ENCODE measurements around the gene RNF125. TPM values are rescaled to one million over a fixed set of nuclear protein-coding genes. Genes with fewer than 3 reads are reported as not detected.
"Not testable (repeated sequence)": the region's sequence is repeated elsewhere in the genome, so short reads cannot be mapped to it uniquely, and the experiment has no call there.

The RNF125 gene
- total RNA-seq, 1 experiment from 2014 or later, result 0.61 TPM

- Histone ChIP-seq H3K4me3 (ENCODE audit: low read depth, low read length) (no peak overlapping the region), H3K27me3 (replicated peaks; ENCODE audit: control insufficient read depth, insufficient read depth, low read length) (no peaks in the 10 kb centered on the region), H3K36me3 (ENCODE audit: control insufficient read depth, insufficient read depth, low read length) (no peaks in the 10 kb centered on the region), H3K9me3 (no peaks in the 10 kb centered on the region), H3K4me1 (no peaks in the 10 kb centered on the region)
- Mint-ChIP-seq H3K4me1 (ENCODE audit: low read depth, unreplicated experiment) (no peaks in the 10 kb centered on the region), H3K27ac (ENCODE audit: unreplicated experiment) (no peak overlapping the region), H3K9me3 (ENCODE audit: unreplicated experiment) (no peaks in the 10 kb centered on the region), H3K4me3 (ENCODE audit: unreplicated experiment) (no peak overlapping the region), H3K27me3 (ENCODE audit: insufficient read depth, unreplicated experiment) (no peaks in the 10 kb centered on the region), H3K36me3 (ENCODE audit: insufficient read depth, unreplicated experiment) (no peaks in the 10 kb centered on the region)
- ChIA-PET CTCF (no interaction called here), POLR2A (no interaction called here)
- intact Hi-C loops (cut with micrococcal nuclease; ENCODE audit: unreplicated experiment), result loop anchor here (10.0 kb wide), 1 partner anchor 84 kb away; the partner anchor contains the start of gene RNF138
- TF ChIP-seq CTCF (IDR thresholded peaks at IDR 0.05; ENCODE audit: insufficient read depth in 1 of 2, low read depth in 1 of 2, low read length in 1 of 2, severe bottlenecking in 1 of 2, unreplicated experiment in 1 of 2), result no peak
- no TSS peak for BruUV-seq (replicated peaks)
- no peak for DNase-seq
Observed at GRCh38 chr18:32011193-32011592, 7.4 kb upstream of the RNF125 start.

GRCh38 chr18:32019251-32019948 lies 775 bp downstream of the RNF125 start:
- DNase-seq, result peak in 1 of 2 experiments; percentile 2
- ChIA-PET POLR2A (interaction anchor here (0.6 to 1.0 kb wide), 2 partner anchors 72 to 76 kb away, joined by 3 read pairs; partner anchors contain the start of gene RNF138), CTCF (interaction anchor here (1.5 kb wide), 1 partner anchor 72 kb away, joined by 3 read pairs; the partner anchor contains the start of gene RNF138)
- H3K9me3 ChIP-seq, result no peaks in the 10 kb centered on the region
- H3K27ac Mint-ChIP-seq (ENCODE audit: unreplicated experiment), result no peak overlapping the region
- H3K36me3 Mint-ChIP-seq (ENCODE audit: insufficient read depth, unreplicated experiment), result no peaks in the 10 kb centered on the region
- peak overlapping the region; percentile 88 for H3K4me3 Mint-ChIP-seq (ENCODE audit: unreplicated experiment)
- no peak for TF ChIP-seq CTCF (IDR thresholded peaks at IDR 0.05; ENCODE audit: insufficient read depth in 1 of 2, low read depth in 1 of 2, low read length in 1 of 2, severe bottlenecking in 1 of 2, unreplicated experiment in 1 of 2)
- H3K4me1 ChIP-seq, result no peaks in the 10 kb centered on the region
- H3K27me3 ChIP-seq (replicated peaks; ENCODE audit: control insufficient read depth, insufficient read depth, low read length), result no peaks in the 10 kb centered on the region
- no peaks in the 10 kb centered on the region for H3K9me3 Mint-ChIP-seq (ENCODE audit: unreplicated experiment)
- H3K4me3 ChIP-seq (ENCODE audit: low read depth, low read length), result peak overlapping the region; percentile 49
- H3K4me1 Mint-ChIP-seq (ENCODE audit: low read depth, unreplicated experiment), result peaks cover 6% of the 10 kb centered on the region
- intact Hi-C loops (cut with micrococcal nuclease; ENCODE audit: unreplicated experiment), result loop anchor here (10.0 kb wide), 1 partner anchor 75 kb away; the partner anchor contains the start of gene RNF138
- no TSS peak for BruUV-seq (replicated peaks)
- H3K27me3 Mint-ChIP-seq (ENCODE audit: insufficient read depth, unreplicated experiment), result peaks cover 2% of the 10 kb centered on the region
- no peaks in the 10 kb centered on the region for H3K36me3 ChIP-seq (ENCODE audit: control insufficient read depth, insufficient read depth, low read length)

GRCh38 chr18:32019949-32020625 lies 1.5 kb downstream of the RNF125 start:
- H3K4me3 Mint-ChIP-seq (ENCODE audit: unreplicated experiment), result peak overlapping the region; percentile 88
- H3K4me1 ChIP-seq; DNase-seq; H3K36me3 Mint-ChIP-seq (ENCODE audit: insufficient read depth, unreplicated experiment); H3K27me3 ChIP-seq (replicated peaks; ENCODE audit: control insufficient read depth, insufficient read depth, low read length); BruUV-seq (replicated peaks); H3K4me3 ChIP-seq (ENCODE audit: low read depth, low read length); H3K9me3 Mint-ChIP-seq (ENCODE audit: unreplicated experiment); H3K27me3 Mint-ChIP-seq (ENCODE audit: insufficient read depth, unreplicated experiment); H3K27ac Mint-ChIP-seq (ENCODE audit: unreplicated experiment); H3K9me3 ChIP-seq; H3K36me3 ChIP-seq (ENCODE audit: control insufficient read depth, insufficient read depth, low read length); H3K4me1 Mint-ChIP-seq (ENCODE audit: low read depth, unreplicated experiment): not testable (repeated sequence)
- intact Hi-C loops (cut with micrococcal nuclease; ENCODE audit: unreplicated experiment), result loop anchor here (10.0 kb wide), 1 partner anchor 75 kb away; the partner anchor contains the start of gene RNF138
- POLR2A ChIA-PET, result interaction anchor here (0.6 to 1.0 kb wide), 2 partner anchors 71 to 77 kb away, joined by 3 read pairs; partner anchors contain the start of gene RNF138
- CTCF ChIA-PET, result interaction anchor here (1.5 kb wide), 1 partner anchor 72 kb away, joined by 3 read pairs; the partner anchor contains the start of gene RNF138
